ENCODE measurements around the gene PTPRN2.

Gene PTPRN2

DNA sequence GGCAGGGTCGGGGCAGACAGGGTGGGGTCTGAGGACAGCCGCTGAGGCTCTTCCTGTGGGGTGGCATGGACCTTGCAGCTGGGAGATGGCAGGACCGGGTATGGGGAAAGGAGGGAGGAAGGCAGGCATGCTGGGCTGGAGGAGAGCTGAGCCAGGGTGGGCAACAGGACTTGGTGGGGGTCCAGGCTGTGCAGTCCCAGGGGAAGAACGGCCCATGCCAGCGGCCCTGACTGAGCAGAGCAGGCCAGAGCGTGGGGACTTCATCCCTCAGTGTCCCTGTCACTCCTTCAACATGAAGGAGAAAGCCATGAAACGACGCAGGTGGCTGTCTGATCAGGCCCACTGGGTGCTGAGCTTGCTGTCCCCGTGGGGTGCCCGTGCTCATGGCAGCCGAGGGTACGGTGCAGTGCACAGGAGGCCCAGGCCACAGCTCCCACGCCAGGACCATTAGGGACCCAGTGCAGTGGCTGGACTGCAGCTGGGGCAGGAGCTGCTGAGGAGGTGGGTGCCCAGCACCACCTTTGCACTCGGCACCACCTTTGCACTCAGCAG is 519.6 kb downstream of the PTPRN2 start:
- no peak for DNase-seq (ENCODE audit: low spot score)

DNA sequence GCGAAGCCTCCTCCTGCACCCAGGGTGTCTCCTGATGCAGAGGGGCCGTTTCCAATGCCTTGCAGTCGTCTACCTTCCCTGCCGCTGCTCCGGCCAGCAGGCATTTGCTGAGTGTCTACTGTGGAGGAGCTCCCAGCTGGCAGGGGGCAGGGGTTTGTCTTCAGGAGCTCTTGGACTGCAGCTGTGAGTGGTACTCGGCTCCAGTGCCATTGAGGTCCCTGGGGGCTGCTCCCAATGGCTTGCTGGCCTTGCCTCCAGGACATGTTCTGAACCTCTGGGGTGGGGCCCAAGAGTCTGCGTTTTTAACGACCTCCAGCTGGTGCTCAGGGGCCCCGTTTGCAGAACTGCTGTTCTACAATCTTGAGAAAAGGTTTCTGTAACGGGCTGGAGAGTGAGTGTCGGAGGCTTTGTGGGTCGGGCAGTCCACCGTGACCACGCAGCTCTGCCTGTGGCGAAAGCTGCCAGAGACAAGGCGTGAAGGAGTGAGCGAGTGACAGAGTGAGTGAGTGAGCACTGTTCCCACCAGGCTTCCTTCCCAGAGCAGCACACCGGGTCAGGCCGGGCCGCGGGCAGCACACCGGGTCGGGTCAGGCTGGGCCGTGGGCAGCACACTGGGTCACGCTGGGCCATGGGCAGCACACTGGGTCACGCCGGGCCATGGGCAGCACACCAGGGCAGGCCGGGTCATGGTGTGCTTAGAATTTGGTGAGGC is 520.2 kb downstream of the PTPRN2 start:
- DNase-seq (ENCODE audit: low spot score): no peak

DNA sequence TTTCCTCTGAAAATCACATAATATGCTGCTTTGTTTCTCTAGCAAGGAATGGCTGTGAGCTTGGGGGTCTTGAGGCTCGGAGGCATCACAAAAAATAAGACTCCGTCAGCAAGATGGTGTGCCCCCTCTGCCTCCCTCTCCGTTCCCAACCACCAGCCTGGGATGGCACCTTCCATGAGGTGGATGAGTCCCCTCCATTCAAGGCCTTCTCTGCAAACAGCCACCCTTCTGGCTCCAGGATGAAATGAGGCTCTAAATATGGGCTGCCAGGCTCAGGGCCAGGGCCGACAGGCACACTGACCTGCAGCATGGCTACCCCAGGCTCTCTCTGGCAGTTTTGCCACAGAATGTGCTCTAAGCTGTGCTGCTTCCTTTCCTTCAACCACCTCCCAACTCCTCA is 521.5 kb downstream of the PTPRN2 start:
- DNase-seq (ENCODE audit: low spot score): no peak

DNA sequence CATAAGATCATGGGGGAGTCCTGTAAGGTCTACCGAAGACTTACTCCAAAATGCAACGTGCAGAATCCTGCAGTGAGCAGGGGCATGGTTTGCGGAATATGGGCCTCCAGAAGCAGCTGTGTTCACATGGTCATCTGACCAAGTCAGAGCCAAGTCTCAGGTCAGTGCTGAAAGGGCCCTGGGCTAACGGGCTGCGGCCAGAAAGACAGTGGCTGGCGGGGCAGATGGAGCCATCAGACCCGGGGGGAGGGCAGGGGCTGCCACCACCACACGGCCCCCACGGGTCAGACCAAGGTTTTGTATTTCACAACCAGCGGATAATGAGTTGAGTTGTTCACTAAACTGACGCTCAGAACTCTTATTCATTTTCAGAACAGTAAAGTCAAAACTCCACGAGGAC is 522.3 kb downstream of the PTPRN2 start:
- DNase-seq (ENCODE audit: low spot score): no peak

DNA sequence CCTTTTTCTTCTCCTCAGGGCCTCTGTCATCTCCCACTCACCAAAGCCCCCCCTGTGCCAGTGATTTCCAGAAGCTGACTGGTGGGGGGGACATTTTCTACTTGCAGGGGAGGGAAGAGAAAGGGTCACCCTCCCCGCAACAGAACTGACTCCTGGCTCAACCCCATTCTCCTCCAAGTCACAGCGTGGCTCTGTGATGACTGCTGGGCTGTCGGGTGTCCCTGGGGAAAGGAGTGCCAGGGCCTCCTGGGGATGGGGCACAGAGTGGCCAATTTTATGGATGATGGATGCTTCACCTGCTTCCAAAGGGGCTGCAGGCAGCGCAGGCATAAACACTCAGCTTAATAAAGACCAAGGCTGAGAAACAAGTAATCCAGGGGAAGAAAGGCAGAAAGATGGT is 523.0 kb downstream of the PTPRN2 start:
- DNase-seq (ENCODE audit: low spot score): no peak

DNA sequence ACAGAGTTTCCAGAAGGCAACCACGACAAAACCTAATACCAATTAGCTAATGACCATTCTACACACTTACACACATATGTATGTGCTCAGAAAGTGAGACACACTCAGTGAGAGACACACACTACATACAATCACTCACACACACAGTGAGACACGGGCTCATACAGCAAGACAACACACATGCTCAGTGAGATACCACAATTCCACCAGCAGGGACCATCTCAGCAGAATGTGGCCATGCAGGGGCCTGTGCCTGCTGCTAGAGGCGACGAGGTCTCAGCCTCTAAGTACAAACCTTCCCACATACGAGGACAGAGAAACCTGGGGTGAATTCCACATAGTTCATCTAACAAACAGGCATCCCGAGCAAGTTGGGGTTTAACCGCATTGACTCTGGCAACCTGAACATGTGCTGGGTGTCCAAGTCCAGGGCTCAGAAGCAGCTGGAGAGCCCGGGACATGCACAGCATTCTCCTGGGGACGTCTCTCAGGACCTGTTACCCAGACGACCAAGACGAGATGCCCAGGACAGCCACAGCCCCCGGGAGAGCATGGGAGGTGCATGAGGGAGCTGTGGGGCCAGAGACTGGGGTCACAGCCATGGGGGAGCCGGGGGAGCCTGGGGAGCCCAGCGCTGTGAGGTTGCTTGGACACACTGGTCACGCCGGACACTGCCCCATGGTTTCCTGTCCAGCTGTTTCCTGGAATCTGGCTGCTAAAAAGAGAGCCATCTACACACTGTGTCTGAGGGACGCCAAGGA is 523.6 kb downstream of the PTPRN2 start:
- no peak for DNase-seq (ENCODE audit: low spot score)

DNA sequence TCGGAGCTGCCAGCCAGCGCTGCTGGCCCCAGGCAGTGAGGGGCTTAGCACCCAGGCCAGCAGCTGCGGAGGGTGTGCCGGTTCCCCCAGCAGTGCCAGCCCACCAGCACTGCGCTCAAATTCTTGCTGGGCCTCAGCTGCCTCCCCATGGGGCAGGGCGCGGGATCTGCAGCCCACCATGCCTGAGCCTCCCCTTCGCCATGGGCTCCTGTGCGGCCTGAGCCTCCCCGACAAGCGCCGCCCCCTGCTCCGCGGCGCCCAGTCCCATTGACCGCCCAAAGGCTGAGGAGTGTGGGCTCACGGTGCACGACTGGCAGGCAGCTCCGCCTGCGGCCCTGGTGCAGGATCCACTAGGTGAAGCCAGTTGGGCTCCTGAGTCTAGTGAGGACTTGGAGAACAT is 525.0 kb downstream of the PTPRN2 start:
- no peak for DNase-seq (ENCODE audit: low spot score)

DNA sequence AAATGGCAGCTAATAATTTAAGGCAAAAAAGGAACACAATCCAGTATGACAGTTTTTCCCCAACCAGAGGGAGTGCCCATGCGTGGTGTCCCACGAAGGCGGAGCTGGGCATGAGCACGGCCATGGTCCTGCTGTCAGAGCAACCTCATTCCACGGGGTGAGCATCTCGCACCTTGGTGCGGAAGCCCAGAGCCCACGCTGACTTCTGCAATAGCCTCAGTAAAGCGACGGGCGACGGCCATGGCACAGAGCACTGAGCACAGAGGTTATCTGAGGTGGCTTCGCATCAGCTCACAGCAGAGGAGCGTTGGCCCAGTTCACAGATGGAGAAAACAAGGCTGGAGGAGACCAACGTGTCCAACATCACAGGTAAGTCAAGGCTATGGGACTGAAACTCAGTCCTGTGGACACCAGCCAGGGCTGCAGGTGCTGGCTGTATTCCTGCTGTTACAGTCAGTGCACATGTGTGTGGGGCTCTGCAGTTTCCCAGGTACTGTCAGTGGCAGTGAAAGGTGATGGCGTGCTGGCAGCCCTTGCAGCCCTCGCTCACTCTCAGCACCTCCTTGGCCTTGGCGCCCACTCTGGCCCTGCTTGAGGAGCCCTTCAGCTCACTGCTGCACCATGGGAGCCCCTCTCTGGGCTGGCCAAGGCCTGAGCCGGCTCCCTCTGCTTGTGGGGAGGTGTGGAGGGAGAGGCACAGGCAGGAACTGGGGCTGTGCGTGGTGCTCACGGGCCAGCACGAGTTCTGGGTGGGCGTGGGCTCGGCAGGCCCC is 525.6 kb downstream of the PTPRN2 start:
- DNase-seq (ENCODE audit: low spot score): no peak

DNA sequence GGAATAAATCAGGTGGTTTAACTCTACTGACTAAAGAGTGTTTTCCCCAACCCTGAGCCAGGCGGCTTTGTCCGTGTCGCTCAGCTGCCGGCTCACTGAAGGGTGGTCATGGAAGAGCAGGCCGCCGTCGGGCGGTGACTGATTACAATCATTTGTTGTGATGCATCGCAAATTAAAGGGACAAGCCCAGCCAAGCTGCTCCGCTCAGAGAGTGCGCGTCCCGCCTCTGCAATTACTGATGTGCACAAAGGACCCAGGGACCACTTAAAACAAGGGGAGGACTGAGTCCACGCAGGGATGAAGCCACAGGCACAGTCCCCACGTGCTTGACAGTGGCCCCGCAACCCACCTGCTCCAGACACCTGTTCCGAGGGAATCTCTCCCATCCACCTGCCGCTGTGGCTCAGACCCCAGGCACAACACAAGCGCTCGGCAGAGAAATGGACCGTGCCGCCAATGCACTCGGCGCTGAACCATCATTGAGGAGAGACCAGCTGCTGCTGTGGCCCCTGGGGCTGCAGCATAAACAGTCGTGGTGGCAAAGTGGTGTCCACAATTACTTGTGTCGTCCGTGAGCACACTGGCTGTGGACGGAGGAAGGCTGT is 526.5 kb downstream of the PTPRN2 start:
- no peak for DNase-seq (ENCODE audit: low spot score)

DNA sequence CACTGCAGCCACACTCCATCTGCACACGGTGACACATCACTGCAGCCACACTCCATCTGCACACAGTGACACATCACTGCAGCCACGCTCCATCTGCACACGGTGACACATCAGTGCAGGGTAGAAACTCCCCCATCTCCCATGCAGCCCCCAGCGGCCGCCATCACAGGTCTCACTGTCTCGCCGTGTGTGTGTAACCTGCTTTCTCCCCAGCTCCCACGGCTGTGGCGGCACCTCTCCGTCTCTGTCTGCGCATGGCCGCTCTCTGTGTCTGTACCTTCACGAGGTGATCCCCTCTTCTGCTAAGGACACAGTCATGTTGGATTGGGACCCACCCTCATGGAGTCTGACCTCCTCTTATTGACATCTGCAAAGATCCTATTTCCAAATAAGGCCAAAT is 527.4 kb downstream of the PTPRN2 start:
- no peak for DNase-seq (ENCODE audit: low spot score)

DNA sequence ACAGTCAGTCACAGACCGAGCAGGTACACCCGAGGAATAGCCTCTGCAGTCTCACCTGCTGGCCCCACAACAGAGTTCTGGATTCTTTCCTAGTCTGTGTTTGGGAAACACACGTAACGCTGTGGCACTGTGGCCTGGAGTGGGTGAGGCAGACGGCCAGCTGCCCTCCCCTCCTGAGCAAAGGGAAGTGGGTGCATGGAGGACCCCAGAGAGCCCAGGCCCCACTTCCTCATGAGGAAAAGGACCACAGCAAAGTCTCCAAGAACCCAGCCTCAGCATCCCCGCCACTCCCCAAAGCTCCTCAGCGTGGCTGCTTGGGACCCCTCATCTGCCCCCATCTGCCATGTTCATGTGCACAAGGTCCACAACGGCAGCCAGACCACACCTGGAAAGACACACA is 530.2 kb downstream of the PTPRN2 start:
- no peak for DNase-seq (ENCODE audit: low spot score)

DNA sequence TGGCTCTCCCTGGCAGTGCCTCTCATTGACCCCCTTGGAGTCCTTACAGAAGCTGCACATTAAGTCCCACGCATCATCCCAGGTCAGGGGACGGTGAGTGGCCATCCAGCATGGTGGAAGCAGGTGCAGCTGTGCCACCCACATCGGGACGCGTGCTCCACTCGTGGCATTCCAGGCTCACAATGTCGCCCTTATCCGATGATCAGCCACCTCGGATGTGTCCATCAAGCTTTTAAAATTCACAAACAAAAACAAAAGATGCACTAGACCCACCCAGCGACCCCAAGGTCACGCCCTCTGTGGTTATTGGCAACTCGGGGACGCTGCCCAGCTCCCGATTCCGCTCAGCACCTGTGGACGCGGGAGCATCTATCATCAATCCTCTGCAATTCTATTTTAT is 530.9 kb downstream of the PTPRN2 start:
- DNase-seq (ENCODE audit: low spot score): no peak

DNA sequence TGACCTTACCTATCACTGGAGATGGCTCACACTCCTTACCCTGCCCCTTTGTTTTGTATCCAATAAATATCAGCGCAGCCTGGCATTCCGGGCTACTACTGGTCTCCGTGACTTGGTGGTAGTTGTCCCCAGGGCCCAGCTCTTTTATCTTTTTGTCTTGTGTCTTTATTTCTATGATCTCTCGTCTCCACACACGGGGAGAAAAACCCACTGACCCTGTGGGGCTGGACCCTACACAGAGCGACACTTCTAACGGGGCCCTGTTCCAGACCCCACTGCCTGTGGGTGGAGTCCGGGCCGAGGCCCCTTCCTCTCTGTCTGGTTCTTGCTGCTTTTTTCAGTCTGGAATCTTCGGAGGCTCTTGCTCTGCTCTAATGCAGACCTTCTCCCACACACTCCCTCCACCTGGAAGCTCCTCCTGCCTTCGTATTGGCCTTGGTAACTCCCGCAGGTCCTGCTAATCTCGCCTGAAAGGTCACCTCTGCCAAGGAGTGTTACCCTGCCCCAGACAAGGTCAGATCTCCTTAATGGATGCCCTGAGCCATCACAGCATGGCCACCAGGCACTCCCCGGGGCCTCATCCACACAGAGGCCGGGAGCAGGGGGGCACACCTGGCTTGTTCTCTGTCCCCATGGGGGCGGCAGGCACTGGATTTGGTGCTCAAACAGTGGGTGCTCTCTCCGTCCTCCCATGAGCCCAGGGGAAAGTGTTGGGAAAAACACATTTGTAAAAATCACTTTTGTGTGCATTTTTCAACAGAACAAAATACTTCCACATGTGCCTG is 531.7 kb downstream of the PTPRN2 start:
- no peak for DNase-seq (ENCODE audit: low spot score)

DNA sequence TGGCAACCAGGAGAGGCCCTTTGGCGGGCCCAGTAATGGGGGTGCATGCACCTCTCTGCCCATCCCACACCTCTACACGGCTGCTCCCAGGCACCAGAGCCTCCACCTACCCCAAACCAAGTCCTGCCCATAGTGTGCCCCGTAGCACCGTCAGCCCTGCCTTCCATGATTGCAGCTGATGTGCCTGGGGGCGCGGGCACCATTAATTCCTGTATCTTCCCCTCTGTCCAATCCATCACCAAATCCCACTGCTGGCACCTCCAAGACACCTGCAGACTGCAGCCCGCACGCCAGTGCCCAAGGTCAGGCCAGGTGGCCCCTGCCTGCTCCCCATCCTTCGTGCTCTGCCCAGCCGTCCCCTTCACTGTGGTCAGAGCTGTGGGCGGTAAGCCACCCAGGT is 533.0 kb downstream of the PTPRN2 start:
- DNase-seq (ENCODE audit: low spot score): no peak

DNA sequence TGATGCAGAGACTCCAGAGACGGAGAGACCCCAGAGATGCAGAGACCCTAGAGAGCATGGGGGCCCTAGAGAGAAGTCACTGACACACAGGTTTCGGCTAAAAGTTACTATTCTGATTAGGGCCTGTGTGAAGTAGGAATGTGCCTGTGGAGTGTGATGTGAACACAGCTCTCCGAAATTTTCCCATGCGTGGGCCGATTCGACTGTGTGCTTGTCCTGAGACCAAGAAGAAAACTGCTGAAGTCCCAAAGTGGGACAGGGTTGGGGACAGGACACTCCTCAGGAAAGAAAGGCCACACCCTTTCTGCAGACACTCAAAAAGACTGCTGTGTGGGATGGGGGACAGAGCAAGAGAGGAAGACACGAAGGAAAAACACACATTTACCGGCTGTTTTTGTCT is 533.5 kb downstream of the PTPRN2 start:
- no peak for DNase-seq (ENCODE audit: low spot score)

DNA sequence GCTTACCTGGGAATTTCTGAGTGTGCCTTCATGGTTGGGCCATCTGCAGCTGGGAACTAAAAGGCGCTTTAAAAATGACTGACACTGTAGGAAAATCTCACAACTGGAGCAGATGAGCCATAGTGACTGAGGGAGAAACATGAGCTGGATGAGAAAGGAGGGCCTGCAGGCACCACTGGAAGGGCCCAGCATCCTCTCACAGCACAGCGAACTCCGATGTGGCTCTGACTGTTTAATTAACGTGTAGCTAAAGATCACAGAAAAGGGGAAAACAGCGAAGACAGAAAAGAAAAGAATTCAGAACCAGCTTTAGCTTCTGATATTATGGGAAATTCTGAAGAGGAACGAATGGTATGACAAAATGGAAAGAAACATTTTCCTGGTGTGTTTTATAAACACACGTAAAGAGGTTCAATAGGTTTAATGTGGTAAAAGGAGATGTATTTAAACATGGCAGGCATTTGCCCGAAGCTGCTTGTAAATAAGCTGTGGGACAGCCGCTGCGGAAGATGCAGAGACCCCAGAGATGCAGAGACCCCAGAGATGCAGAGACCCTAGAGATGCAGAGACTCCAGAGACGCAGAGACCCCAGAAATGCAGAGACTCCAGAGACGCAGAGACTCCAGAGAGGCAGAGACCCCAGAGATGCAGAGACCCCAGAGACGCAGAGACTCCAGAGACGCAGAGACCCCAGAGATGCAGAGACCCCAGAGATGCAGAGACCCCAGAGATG is 534.3 kb downstream of the PTPRN2 start:
- no peak for DNase-seq (ENCODE audit: low spot score)

DNA sequence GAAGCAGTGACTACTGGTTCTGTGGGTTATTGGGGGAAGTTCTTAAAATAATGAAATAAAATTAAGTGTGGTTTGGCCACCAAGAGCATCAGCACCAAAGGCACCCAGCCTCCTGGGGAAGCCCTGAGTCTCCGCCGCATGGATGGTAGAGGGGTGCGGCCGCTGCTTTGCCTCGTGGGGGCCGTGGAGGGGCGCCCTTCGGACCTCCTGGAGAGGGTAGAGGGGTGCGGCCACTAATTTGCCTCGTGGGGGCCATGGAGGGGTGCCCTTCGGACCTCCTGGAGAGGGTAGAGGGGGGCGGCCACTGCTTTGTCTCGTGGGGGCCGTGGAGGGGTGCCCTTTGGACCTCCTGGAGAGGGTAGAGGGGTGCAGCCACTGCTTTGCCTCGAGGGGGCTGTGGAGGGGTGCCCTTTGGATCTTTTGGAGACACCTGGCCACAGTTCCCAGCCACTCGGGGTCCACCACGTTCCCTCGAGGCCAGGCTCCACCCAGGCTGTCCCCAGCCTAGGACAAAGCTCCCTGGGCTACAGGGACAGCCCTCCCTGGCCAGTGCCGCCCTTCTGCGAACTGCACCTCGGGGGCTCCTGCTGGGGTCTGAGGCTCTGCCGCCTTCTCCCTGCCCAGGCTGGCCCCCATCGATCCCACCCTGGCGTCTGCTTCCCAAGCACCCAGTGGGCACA is 535.1 kb downstream of the PTPRN2 start:
- no peak for DNase-seq (ENCODE audit: low spot score)

DNA sequence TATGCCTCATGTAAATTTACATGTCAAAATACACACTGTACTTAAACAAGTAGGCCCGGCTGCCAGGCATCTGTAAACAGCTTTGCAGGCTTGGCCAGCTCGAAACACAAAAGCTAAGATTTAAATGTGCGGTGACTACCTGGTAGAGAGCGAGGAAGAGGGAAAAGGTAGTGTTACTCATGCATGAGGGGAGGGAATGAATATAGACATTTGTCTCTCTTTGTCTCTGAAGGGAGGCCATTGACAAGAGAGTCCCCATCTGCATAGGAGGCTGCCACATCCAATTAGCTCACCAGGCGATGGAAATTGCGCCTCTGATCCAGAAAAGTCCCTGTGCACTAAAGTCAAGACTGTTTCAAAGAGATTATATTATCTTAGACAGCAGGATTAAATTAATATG is 535.8 kb downstream of the PTPRN2 start:
- DNase-seq (ENCODE audit: low spot score): no peak

DNA sequence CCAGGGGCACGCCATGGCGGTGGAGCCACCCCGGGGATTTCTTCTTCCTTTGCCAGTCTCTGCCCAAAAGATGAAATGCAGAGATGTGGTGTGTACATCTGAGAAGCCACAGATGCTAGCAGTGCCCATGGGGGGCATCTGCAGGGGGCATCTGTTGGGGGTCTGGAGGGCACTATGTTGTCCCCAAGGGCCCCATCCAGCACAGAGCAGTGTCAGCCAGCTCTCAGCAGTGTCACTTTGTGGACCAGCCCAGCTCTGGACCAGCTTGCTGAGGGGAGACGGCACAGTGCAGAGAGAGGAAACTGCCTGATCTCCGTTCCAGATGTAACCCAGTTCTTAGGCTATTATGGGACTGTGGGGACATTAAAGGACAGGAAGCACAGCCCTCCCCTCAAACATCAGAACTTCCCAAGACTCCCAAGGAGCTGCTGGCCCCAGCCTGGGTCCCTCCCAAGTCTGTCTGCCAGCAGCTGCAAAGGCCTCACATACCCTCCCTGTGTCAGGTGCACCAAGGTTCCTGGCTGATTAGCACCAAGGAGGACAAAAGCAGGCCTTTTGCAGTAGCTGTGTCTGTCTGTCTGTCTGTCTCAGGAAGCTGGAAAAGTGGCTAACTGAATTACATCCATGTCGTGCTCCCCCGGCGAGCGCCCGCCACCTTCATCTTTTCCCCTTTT is 536.5 kb downstream of the PTPRN2 start:
- DNase-seq (ENCODE audit: low spot score): no peak

Data from putamen (tissue), 1 donor.